Lower lobe of right lung (tissue), 2 donors: ENCODE measurements around the gene PACRG. TPM values are rescaled to one million over a fixed set of nuclear protein-coding genes. Genes with fewer than 3 reads are reported as not detected.

Experiments
- ATAC-seq, 2 donors: fragments of 200-7000 bp; cut with Tn5 transposase; one replicate each; pipeline ENCODE4 v1.9.1; 2020 to 2022; ENCODE audit warnings: mild to moderate bottlenecking in 2 of 2, moderate library complexity in 2 of 2
- DNase-seq: peaks from one replicate; pipeline ENCODE4 v3.0.0-alpha.2; 2020
- H3K27ac ChIP-seq: fragments of 200-600 bp; one replicate; pipeline ENCODE4 v1.8.0; 2022
- H3K27me3 ChIP-seq: fragments of 200-600 bp; one replicate; pipeline ENCODE4 v1.8.0; 2022; ENCODE audit warnings: low read depth
- H3K36me3 ChIP-seq: fragments of 200-600 bp; one replicate; pipeline ENCODE4 v1.8.0; 2022; ENCODE audit warnings: mild to moderate bottlenecking
- H3K4me1 ChIP-seq: fragments of 200-600 bp; one replicate; pipeline ENCODE4 v1.8.0; 2022
- H3K4me3 ChIP-seq: fragments of 200-600 bp; one replicate; pipeline ENCODE4 v1.8.0; 2022; ENCODE audit warnings: mild to moderate bottlenecking
- H3K9me3 ChIP-seq: fragments of 200-600 bp; one replicate; pipeline ENCODE4 v1.8.0; 2022
- CTCF ChIP-seq: fragments of 200-600 bp; IDR thresholded peaks from one replicate; pipeline ENCODE4 v1.8.0; 2022; ENCODE audit warnings: antibody characterized with exemption, mild to moderate bottlenecking
- intact Hi-C: fragments of 100-400 bp; cut with DNase I; formaldehyde crosslinking; loops from one replicate; pipeline ENCODE4 v1.11.0; 2022
- total RNA-seq: library from RNA; stranded (reverse); fragmentation: NEBNext Ultra II Directional; extraction: Animal tissue kit (Norgen Biotek cat#: 25700); gene quantifications from one replicate; pipeline ENCODE4 v1.2.1, GENCODE V29; 2021
- donor health status: DM: no; HTN: yes; CAD: no; lungs with severe emphysema.

The PACRG gene
- total RNA-seq, 1 donor from 2014 or later: 5.5 TPM

GRCh38 chr6:162887981-162888689, 160.4 kb downstream of the PACRG start:
- Histone ChIP-seq H3K27me3 (no peaks in the 10 kb centered on the region), H3K27ac (no peak overlapping the region), H3K4me1 (no peaks in the 10 kb centered on the region), H3K36me3 (no peaks in the 10 kb centered on the region), H3K9me3 (no peaks in the 10 kb centered on the region), H3K4me3 (no peak overlapping the region)
- intact Hi-C loops: no loop called here
- TF ChIP-seq CTCF: no peak
- DNase-seq: no peak
- no peak for ATAC-seq

GRCh38 chr6:162889303-162889702, 161.5 kb downstream of the PACRG start:
- Histone ChIP-seq H3K4me3 (no peak overlapping the region), H3K27ac (no peak overlapping the region), H3K9me3 (no peaks in the 10 kb centered on the region), H3K27me3 (no peaks in the 10 kb centered on the region), H3K4me1 (no peaks in the 10 kb centered on the region), H3K36me3 (no peaks in the 10 kb centered on the region)
- TF ChIP-seq CTCF: no peak
- ATAC-seq: no peak
- intact Hi-C loops: no loop called here
- DNase-seq: no peak

- no peaks in the 10 kb centered on the region for H3K36me3 ChIP-seq
- no peak overlapping the region for H3K4me3 ChIP-seq
- ATAC-seq: no peak
- no peak for TF ChIP-seq CTCF
- H3K27ac ChIP-seq: no peak overlapping the region
- no peaks in the 10 kb centered on the region for H3K4me1 ChIP-seq
- H3K27me3 ChIP-seq: no peaks in the 10 kb centered on the region
- no peak for DNase-seq
- no peaks in the 10 kb centered on the region for H3K9me3 ChIP-seq
- intact Hi-C loops: no loop called here
These were observed 170.2 kb downstream of the PACRG start for GRCh38 chr6:162898011-162898410.

GRCh38 chr6:162899148-162899547, 171.4 kb downstream of the PACRG start:
- Histone ChIP-seq H3K4me3 (no peak overlapping the region), H3K4me1 (no peaks in the 10 kb centered on the region), H3K36me3 (no peaks in the 10 kb centered on the region), H3K27me3 (no peaks in the 10 kb centered on the region), H3K27ac (no peak overlapping the region), H3K9me3 (no peaks in the 10 kb centered on the region)
- ATAC-seq: no peak
- no peak for DNase-seq
- no peak for TF ChIP-seq CTCF
- intact Hi-C loops: no loop called here

- H3K4me1 ChIP-seq: no peaks in the 10 kb centered on the region
- ATAC-seq (no peak), DNase-seq (no peak)
- no peak for TF ChIP-seq CTCF
- H3K4me3 ChIP-seq: no peak overlapping the region
- H3K9me3 ChIP-seq: no peaks in the 10 kb centered on the region
- intact Hi-C loops: no loop called here
- no peaks in the 10 kb centered on the region for H3K36me3 ChIP-seq
- H3K27ac ChIP-seq: no peak overlapping the region
- no peaks in the 10 kb centered on the region for H3K27me3 ChIP-seq
These were observed 172.7 kb downstream of the PACRG start for GRCh38 chr6:162900503-162900902.
